Tibial artery (tissue), 4 donors: ENCODE data around the gene STK38L.
A peak's percentile ranks its signal among the peaks of the same experiment; 100 is the strongest.

Experiments used
- DNase-seq, 2 donors: peaks; one replicate each; pipeline ENCODE4 v3.0.0-alpha.2; 2019
- H3K27ac ChIP-seq, 2 donors: fragments of 200-600 bp; sonication (generic) in 1 of 2; 1 replicate in 1 of 2; 2 replicates in 1 of 2; pipeline ENCODE4 v1.5.1; 2018 to 2019; ENCODE audit warnings: mild to moderate bottlenecking in 1 of 2
- H3K27me3 ChIP-seq, 2 donors: fragments of 200-600 bp; sonication (generic) in 1 of 2; one replicate each; pipeline versions ENCODE4 v1.5.1 to v1.6.0; 2016 to 2019
- H3K36me3 ChIP-seq, 3 donors: fragments of 200-600 bp; sonication (generic) in 2 of 3; one replicate each; pipeline ENCODE4 v1.5.1; 2016 to 2019; ENCODE audit warnings: mild to moderate bottlenecking in 2 of 3
- H3K4me1 ChIP-seq, 4 donors: fragments of 200-600 bp; sonication (generic) in 2 of 4; 1 replicate in 3 of 4; 2 replicates in 1 of 4; pipeline ENCODE4 v1.5.1; 2016 to 2019
- H3K4me3 ChIP-seq, 2 donors: fragments of 200-600 bp; sonication (generic) in 1 of 2; 1 replicate in 1 of 2; 2 replicates in 1 of 2; pipeline ENCODE4 v1.5.1; 2018 to 2019; ENCODE audit warnings: mild to moderate bottlenecking in 2 of 2
- H3K9me3 ChIP-seq, 3 donors: fragments of 200-600 bp; sonication (generic) in 1 of 3; one replicate each; pipeline ENCODE4 v1.5.1; 2016 to 2019
- intact Hi-C: fragments of 100-400 bp; cut with DNase I; formaldehyde crosslinking; loops from one replicate; pipeline ENCODE4 v1.15.0; 2023; ENCODE audit warnings: low total_unique reads
- TF ChIP-seq, protein P1 (sequence below), 2 experiments: fragments of 200-600 bp in 1 of 2; fragments of 450-650 bp in 1 of 2; IDR thresholded peaks; one replicate each; pipeline ENCODE4 v1.5.1; 2017 to 2019; ENCODE audit warnings: antibody characterized with exemption in 2 of 2, mild to moderate bottlenecking in 1 of 2, moderate library complexity in 1 of 2

STK38L gene

DNA sequence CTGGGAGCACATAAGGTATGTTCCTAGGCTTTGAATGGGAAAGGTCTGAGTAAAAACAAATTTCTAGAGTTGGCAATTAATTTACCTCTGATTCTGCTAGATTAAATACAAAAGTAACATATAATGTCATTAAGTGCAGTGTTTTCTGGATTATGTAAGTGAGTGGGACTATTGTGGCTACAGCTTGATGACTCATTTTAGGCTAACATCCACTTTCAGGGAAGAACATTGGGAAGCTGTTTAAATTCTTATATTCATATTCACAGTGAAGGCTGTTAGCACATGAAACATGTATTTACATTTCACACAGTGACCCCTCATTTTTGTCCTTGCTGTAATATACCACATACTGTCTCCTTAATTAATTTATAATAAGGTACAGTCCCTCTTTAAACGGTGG lies 75.3 kb downstream of the STK38L start:
- no peaks in the 10 kb centered on the region for H3K27me3 ChIP-seq
- TF ChIP-seq, protein P1, sequence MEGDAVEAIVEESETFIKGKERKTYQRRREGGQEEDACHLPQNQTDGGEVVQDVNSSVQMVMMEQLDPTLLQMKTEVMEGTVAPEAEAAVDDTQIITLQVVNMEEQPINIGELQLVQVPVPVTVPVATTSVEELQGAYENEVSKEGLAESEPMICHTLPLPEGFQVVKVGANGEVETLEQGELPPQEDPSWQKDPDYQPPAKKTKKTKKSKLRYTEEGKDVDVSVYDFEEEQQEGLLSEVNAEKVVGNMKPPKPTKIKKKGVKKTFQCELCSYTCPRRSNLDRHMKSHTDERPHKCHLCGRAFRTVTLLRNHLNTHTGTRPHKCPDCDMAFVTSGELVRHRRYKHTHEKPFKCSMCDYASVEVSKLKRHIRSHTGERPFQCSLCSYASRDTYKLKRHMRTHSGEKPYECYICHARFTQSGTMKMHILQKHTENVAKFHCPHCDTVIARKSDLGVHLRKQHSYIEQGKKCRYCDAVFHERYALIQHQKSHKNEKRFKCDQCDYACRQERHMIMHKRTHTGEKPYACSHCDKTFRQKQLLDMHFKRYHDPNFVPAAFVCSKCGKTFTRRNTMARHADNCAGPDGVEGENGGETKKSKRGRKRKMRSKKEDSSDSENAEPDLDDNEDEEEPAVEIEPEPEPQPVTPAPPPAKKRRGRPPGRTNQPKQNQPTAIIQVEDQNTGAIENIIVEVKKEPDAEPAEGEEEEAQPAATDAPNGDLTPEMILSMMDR (IDR thresholded peaks at IDR 0.05), result no peak
- no peaks in the 10 kb centered on the region for H3K9me3 ChIP-seq
- H3K36me3 ChIP-seq, result peaks cover 80 to 90% (median 87%) of the 10 kb centered on the region in 3 donors
- intact Hi-C loops, result loop anchor here (10.0 kb wide), 1 partner anchor 385 kb away; the partner anchor contains the start of genes FGFR1OP2 and INTS13
- DNase-seq, result no peak
- peaks cover 0 to 6% (median 0%) of the 10 kb centered on the region in 4 donors for H3K4me1 ChIP-seq
- H3K27ac ChIP-seq, result no peak overlapping the region
- H3K4me3 ChIP-seq, result no peak overlapping the region

DNA sequence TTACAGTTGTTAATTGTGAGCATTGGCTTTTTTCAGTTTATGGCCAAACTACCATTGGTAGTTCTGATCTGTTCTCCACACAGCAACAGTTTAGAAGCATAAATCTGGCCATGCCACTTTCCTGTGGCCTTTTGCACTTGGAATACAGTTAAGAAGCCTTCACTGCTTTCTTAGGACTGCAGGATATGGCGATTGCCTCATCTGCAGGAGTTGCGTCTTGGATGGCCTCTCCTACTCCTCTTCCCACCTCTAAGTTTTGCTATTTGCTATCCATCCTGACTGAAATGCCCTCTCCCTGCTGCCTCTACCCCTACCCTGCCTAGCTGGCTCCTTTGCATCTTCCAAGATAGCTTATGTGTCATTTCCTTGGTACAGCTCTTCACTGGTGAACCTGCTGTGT lies 75.8 kb downstream of the STK38L start:
- Histone ChIP-seq H3K27ac (no peak overlapping the region), H3K27me3 (no peaks in the 10 kb centered on the region), H3K4me3 (no peak overlapping the region), H3K4me1 (peaks cover 0 to 10% (median 0%) of the 10 kb centered on the region in 4 donors), H3K36me3 (peaks cover 79 to 88% (median 83%) of the 10 kb centered on the region in 3 donors), H3K9me3 (no peaks in the 10 kb centered on the region)
- no peak for DNase-seq
- intact Hi-C loops, result loop anchor here (10.0 kb wide), 1 partner anchor 385 kb away; the partner anchor contains the start of genes FGFR1OP2 and INTS13
- TF ChIP-seq, protein P1 (IDR thresholded peaks at IDR 0.05), result no peak

DNA sequence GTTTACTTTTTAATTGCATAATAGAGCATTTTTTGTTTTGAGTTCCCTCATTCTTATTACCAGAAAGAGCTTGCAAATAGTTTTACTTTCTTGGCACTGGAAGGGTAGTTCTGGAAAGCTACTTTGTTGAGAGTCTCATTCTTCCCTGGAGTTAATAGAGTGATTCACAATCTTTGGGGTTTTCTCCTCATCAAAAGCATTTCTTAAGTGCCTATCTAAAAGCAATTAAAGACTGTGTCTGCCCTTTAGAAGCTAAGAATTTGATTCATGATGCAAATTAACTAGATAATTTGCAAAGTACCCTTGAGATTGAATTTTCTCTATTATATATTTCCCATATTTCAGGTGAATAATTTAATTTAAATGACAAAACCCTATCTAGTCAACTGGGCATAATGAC lies 80.4 kb downstream of the STK38L start:
- Histone ChIP-seq H3K4me1 (peaks cover 0 to 13% (median 0%) of the 10 kb centered on the region in 4 donors), H3K27me3 (no peaks in the 10 kb centered on the region), H3K27ac (peak overlapping the region in 1 of 2 donors; percentile 7), H3K4me3 (no peak overlapping the region), H3K36me3 (peaks cover 51 to 59% (median 58%) of the 10 kb centered on the region in 3 donors), H3K9me3 (no peaks in the 10 kb centered on the region)
- TF ChIP-seq, protein P1 (IDR thresholded peaks at IDR 0.05), result no peak
- intact Hi-C loops, result no loop called here
- DNase-seq, result no peak

DNA sequence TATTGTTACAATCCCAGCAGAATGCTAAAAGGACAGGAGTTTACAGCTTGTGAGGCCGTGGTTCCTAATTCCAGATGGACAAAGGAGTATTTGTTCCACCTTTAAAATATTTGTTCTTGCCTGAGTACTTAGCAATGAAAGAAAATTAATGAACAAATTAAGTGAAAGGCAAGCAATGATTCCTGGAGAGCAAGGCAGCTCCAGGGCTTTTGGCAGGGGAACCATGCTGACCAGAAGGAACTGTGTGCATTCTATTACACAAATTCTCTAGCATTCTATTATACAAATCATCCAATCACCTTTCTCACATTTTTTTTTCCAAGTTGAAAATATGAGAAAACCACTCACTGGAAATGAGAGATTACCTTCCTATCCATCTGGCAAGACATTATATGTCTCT lies 86.8 kb downstream of the STK38L start:
- Histone ChIP-seq H3K4me3 (no peak overlapping the region), H3K4me1 (peaks cover 0 to 40% (median 18%) of the 10 kb centered on the region in 4 donors), H3K27ac (peak overlapping the region in 1 of 2 donors; percentile 42), H3K27me3 (no peaks in the 10 kb centered on the region), H3K36me3 (peaks cover 8 to 20% (median 16%) of the 10 kb centered on the region in 3 donors), H3K9me3 (no peaks in the 10 kb centered on the region)
- intact Hi-C loops, result no loop called here
- no peak for DNase-seq
- TF ChIP-seq, protein P1 (IDR thresholded peaks at IDR 0.05), result no peak

DNA sequence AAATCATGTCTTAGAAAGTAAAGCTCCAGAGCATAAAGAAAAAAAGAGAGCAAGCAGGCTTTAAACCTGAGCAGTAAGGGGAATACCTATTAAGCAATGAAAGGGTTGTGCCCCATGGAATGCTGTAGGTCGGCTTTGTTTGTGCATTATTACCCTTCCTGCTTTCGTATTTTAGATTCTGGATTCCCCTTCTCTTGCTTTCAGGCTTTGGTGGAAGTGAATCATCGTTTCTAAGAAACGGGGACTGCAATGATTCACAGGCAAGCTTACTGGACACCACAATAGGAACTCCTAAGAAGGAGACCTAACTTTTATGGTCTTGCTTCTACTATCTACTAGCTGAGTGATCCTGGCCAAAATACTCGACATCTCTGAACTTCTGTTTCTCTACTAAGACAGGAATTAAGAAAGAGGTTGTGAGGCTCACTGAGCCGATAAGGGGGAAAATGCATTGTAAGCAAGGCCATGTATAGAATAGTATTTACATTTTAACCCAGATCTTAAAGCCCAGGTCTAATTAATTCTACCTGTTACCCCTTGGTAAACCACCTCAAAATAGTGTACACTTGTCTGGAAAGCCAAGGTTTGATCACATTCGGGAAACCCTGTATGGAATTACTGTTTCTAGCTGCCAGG lies 87.3 kb downstream of the STK38L start:
- peak overlapping the region in 1 of 2 donors; percentile 77 for H3K4me3 ChIP-seq
- H3K4me1 ChIP-seq, result peaks cover 0 to 40% (median 18%) of the 10 kb centered on the region in 4 donors
- peak overlapping the region; percentile 19 to 42 for H3K27ac ChIP-seq
- intact Hi-C loops, result no loop called here
- H3K9me3 ChIP-seq, result no peaks in the 10 kb centered on the region
- DNase-seq, result no peak
- TF ChIP-seq, protein P1 (IDR thresholded peaks at IDR 0.05), result no peak
- no peaks in the 10 kb centered on the region for H3K27me3 ChIP-seq
- peaks cover 2 to 15% (median 11%) of the 10 kb centered on the region in 3 donors for H3K36me3 ChIP-seq
